Body of pancreas (tissue), 4 donors: ENCODE data around the gene CCL4L2. TPM values are rescaled to one million over a fixed set of nuclear protein-coding genes. Genes with fewer than 3 reads are reported as not detected.
"Not testable (repeated sequence)": the region's sequence is repeated elsewhere in the genome, so short reads cannot be mapped to it uniquely, and the experiment has no call there.

Experiments used
- ATAC-seq: fragments of 150-250 bp; one replicate; pipeline ENCODE4 v1.9.1; 2016
- DNase-seq, 4 donors: peaks; one replicate each; pipeline ENCODE4 v3.0.0-alpha.2; 2019
- H3K27ac ChIP-seq, 4 donors: fragments of 200-600 bp; sonication (generic); 1 replicate in 3 of 4; 2 replicates in 1 of 4; pipeline versions ENCODE4 v1.5.1 to v1.6.1; 2016 to 2019; ENCODE audit warnings: mild to moderate bottlenecking in 1 of 4, mixed read lengths in 1 of 4, moderate library complexity in 1 of 4
- H3K27me3 ChIP-seq, 2 donors: fragments of 200-600 bp; sonication (generic); one replicate each; pipeline ENCODE4 v1.6.0; 2016; ENCODE audit warnings: mild to moderate bottlenecking in 1 of 2
- H3K36me3 ChIP-seq, 2 donors: fragments of 200-600 bp; sonication (generic); replicated peaks in 1 of 2; 2 replicates each; pipeline ENCODE4 v1.5.1; 2016; ENCODE audit warnings: low read depth in 2 of 2; ENCODE audit not compliant: insufficient read depth in 1 of 2
- H3K4me1 ChIP-seq: fragments of 200-600 bp; sonication (generic); one replicate; pipeline ENCODE4 v1.6.0; 2016
- H3K4me3 ChIP-seq, 2 donors: fragments of 200-600 bp; sonication (generic); 1 replicate in 1 of 2; 2 replicates in 1 of 2; pipeline ENCODE4 v1.5.1; 2016 to 2019
- H3K9me3 ChIP-seq, 3 donors: fragments of 200-600 bp; sonication (generic); 1 replicate in 2 of 3; 2 replicates in 1 of 3; pipeline ENCODE4 v1.5.1; 2016
- CTCF ChIP-seq, 7 experiments: fragments of 450-650 bp in 4 of 7; fragments of 200-600 bp in 3 of 7; sonication (generic) in 3 of 7; IDR thresholded peaks; one replicate each; pipeline ENCODE4 v1.5.1; 2016 to 2019; ENCODE audit warnings: antibody characterized with exemption in 7 of 7
- POLR2A ChIP-seq, 3 donors: fragments of 450-650 bp; IDR thresholded peaks; one replicate each; pipeline ENCODE4 v1.6.1; 2016; ENCODE audit warnings: antibody characterized with exemption in 3 of 3, mild to moderate bottlenecking in 2 of 3
- WGBS, 2 donors: methylation state at CpG; one replicate each; pipeline ENCODE4 v1.1.5; 2017; 5-methylcytosine and 5-hydroxymethylcytosine counted together
- intact Hi-C: fragments of 100-400 bp; cut with DNase I; formaldehyde crosslinking; loops from one replicate; pipeline ENCODE4 v1.15.1; 2023
- total RNA-seq, 2 donors: library from RNA; depleted of rRNA; stranded (reverse); fragments of >200 nt; gene quantifications; one replicate each; pipeline ENCODE4 v1.1.0, GENCODE V29; 2016

CCL4L2 gene
- total RNA-seq, 2 donors from 2014 or later, result not detected

- no peaks in the 10 kb centered on the region for H3K36me3 ChIP-seq
- H3K27ac ChIP-seq, result no peak overlapping the region
- DNase-seq, result no peak
- intact Hi-C loops, result no loop called here
- H3K27me3 ChIP-seq, result no peaks in the 10 kb centered on the region
- H3K4me1 ChIP-seq, result no peaks in the 10 kb centered on the region
- no peaks in the 10 kb centered on the region for H3K9me3 ChIP-seq
- ATAC-seq, result no peak
- TF ChIP-seq POLR2A (IDR thresholded peaks at IDR 0.05) (no peak), CTCF (IDR thresholded peaks at IDR 0.05) (no peak)
- WGBS, 2 donors, result 74 to 77% methylated on average over 3 of the region's 3 CpGs
- H3K4me3 ChIP-seq, result no peak overlapping the region
These were observed 2.1 kb downstream of the CCL4L2 start for GRCh38 chr17:36212966-36213365.

- intact Hi-C loops, result no loop called here
- Histone ChIP-seq H3K27ac (no peak overlapping the region), H3K4me3 (no peak overlapping the region), H3K4me1 (no peaks in the 10 kb centered on the region), H3K9me3 (no peaks in the 10 kb centered on the region), H3K27me3 (no peaks in the 10 kb centered on the region), H3K36me3 (no peaks in the 10 kb centered on the region)
- ATAC-seq, result no peak
- no peak for DNase-seq
- WGBS, 2 donors, result 43 to 57% methylated on average over 3 of the region's 3 CpGs
- TF ChIP-seq CTCF (IDR thresholded peaks at IDR 0.05) (no peak), POLR2A (IDR thresholded peaks at IDR 0.05) (no peak)
These were observed 2.8 kb downstream of the CCL4L2 start for GRCh38 chr17:36213695-36214094.

GRCh38 chr17:36214918-36215317, 4.1 kb downstream of the CCL4L2 start:
- intact Hi-C loops, result no loop called here
- DNase-seq (no peak), ATAC-seq (no peak)

GRCh38 chr17:36215406-36216308, 4.8 kb downstream of the CCL4L2 start:
- ATAC-seq, intact Hi-C loops: not testable (repeated sequence)
- 57 to 65% methylated on average over 7 of the region's 7 CpGs for WGBS, 2 donors

More at GRCh38 chr17:36214918-36215317, 4.1 kb downstream of the CCL4L2 start:
- Histone ChIP-seq H3K4me1 (no peaks in the 10 kb centered on the region), H3K36me3 (no peaks in the 10 kb centered on the region), H3K4me3 (no peak overlapping the region), H3K27me3 (no peaks in the 10 kb centered on the region), H3K9me3 (no peaks in the 10 kb centered on the region), H3K27ac (no peak overlapping the region)
- TF ChIP-seq POLR2A (IDR thresholded peaks at IDR 0.05) (no peak), CTCF (IDR thresholded peaks at IDR 0.05) (no peak)

GRCh38 chr17:36219556-36219955, 8.7 kb downstream of the CCL4L2 start:
- H3K4me3 ChIP-seq, DNase-seq, intact Hi-C loops, H3K27ac ChIP-seq, H3K36me3 ChIP-seq, H3K9me3 ChIP-seq, H3K27me3 ChIP-seq, H3K4me1 ChIP-seq, ATAC-seq: not testable (repeated sequence)
- WGBS, 2 donors, result 79 to 88% methylated on average over 1 of the region's 1 CpG

More at GRCh38 chr17:36215406-36216308, 4.8 kb downstream of the CCL4L2 start:
- not testable (repeated sequence) for DNase-seq, H3K4me1 ChIP-seq, H3K4me3 ChIP-seq, H3K27me3 ChIP-seq, H3K9me3 ChIP-seq, H3K36me3 ChIP-seq, H3K27ac ChIP-seq

- H3K9me3 ChIP-seq, H3K36me3 ChIP-seq, H3K27me3 ChIP-seq, H3K27ac ChIP-seq, DNase-seq, intact Hi-C loops, H3K4me3 ChIP-seq, H3K4me1 ChIP-seq, ATAC-seq: not testable (repeated sequence)
- WGBS, 2 donors, result 57 to 60% methylated on average over 3 of the region's 3 CpGs
These were observed 10.1 kb downstream of the CCL4L2 start for GRCh38 chr17:36220737-36221580.

- H3K27ac ChIP-seq, intact Hi-C loops, H3K4me1 ChIP-seq, DNase-seq, H3K4me3 ChIP-seq, ATAC-seq, H3K36me3 ChIP-seq, H3K9me3 ChIP-seq, H3K27me3 ChIP-seq: not testable (repeated sequence)
- WGBS, 2 donors, result 63 to 76% methylated on average over 4 of the region's 4 CpGs
These were observed 10.8 kb downstream of the CCL4L2 start for GRCh38 chr17:36221581-36222100.

GRCh38 chr17:36222967-36223366, 12.1 kb downstream of the CCL4L2 start:
- ATAC-seq, H3K4me3 ChIP-seq, H3K27ac ChIP-seq, H3K4me1 ChIP-seq, H3K9me3 ChIP-seq, DNase-seq, H3K36me3 ChIP-seq, H3K27me3 ChIP-seq, intact Hi-C loops: not testable (repeated sequence)
- 85 to 94% methylated on average over 12 of the region's 12 CpGs for WGBS, 2 donors
